ENCODE measurements around the gene PDCL3. TPM values are rescaled to one million over a fixed set of nuclear protein-coding genes. Genes with fewer than 3 reads are reported as not detected.

The PDCL3 gene
- polyA plus RNA-seq, 1 of the 3 experiments (the other 2 are of a cell fraction) = 32.8 TPM

GRCh38 chr2:100625717-100626116, 62.9 kb downstream of the PDCL3 start (continued):
- TF ChIP-seq REST (IDR thresholded peaks at IDR 0.05; ENCODE audit: low read depth, low read length) (no peak), EP300 (IDR thresholded peaks at IDR 0.05; ENCODE audit: borderline replicate concordance in 1 of 2, low read depth in 1 of 2, low read length in 1 of 2) (no peak), NFIC (IDR thresholded peaks at IDR 0.05; ENCODE audit: borderline replicate concordance) (no peak), SIN3A (IDR thresholded peaks at IDR 0.05; ENCODE audit: borderline replicate concordance, low read depth, low read length) (no peak), ELF1 (IDR thresholded peaks at IDR 0.05) (no peak), IRF3 (IDR thresholded peaks at IDR 0.05; ENCODE audit: low read depth, low read length) (no peak), RFX5 (IDR thresholded peaks at IDR 0.05; ENCODE audit: low read length) (no peak), EZH2phosphoT487 (IDR thresholded peaks at IDR 0.05; ENCODE audit: borderline replicate concordance, low read depth) (no peak), RAD21 (IDR thresholded peaks at IDR 0.05; ENCODE audit: low read length) (no peak)

Small RNAs within 50 kb of the gene (small RNA-seq; reads per million reads assigned to genes)
- 0 to 2.1 (median 0) reads per million in 7 experiments for gene HMGN2P22

Other genes starting within 250 kb of the PDCL3 start
- gene LONRF2, start 240.5 kb upstream of the PDCL3 start, polyA plus RNA-seq (2012; rRNA removed) = 2.0 and 2.4 TPM in 2 replicates
- gene CHST10, start 145.3 kb upstream of the PDCL3 start, polyA plus RNA-seq (2012; rRNA removed) = 17.6 and 20.0 TPM in 2 replicates
- gene NMS, start 92.5 kb upstream of the PDCL3 start, polyA plus RNA-seq (2012; rRNA removed) = not detected in 2 replicates

All from SK-N-SH (cell line).